ENCODE measurements around the gene LCE2A.
"Not testable (repeated sequence)": the region's sequence is repeated elsewhere in the genome, so short reads cannot be mapped to it uniquely, and the experiment has no call there.

LCE2A gene, protein sequence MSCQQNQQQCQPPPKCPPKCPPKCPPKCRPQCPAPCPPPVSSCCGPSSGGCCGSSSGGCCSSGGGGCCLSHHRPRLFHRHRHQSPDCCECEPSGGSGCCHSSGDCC

DNA sequence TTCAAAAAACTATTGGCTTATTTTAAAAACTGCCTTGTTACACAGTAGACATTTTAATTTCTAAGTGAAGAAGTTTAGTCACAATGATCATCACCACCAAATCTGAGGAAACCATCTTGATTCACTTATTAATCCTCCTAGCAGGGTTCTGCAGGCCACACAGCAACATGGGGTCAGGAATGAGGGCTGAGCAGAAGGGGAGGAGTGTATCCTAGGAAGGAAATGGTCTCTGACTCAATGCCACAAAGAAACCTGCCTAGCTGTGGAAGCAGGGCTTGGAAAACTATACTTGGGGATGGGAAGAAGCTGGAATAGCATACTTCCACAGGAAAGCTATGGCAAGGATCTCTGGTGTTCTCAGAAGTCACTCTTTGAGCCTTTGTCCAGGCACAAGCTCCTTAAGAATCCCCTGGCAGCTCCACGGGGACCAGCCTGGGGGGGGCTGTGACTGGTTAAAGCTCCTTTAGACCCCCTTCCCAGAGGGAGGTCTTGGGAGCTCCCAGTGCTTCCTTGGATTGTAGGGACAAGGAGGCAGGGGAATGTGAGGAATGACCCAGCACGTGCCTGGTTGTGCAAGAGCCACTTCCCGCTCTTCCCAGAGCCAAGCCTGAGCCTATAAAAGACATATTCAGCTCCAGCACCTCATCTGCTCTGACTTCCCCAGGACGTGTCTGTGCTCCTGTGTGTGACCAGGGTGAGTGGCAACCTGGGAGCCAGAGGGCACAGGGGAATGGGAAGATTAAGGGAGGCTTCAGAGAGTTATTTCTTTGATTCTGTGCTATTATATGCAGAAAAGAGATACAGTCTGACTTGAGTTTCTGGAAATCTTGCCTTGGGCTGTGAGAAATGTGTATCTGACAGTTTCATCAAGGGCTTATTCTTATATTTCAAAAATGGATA lies at the start of gene LCE2A:
Gene LCE2A (plus strand): TSS at position 645 of the 900 bp plus-strand sequence. CDS start 557 bp downstream, outside the sequence.
- TF ChIP-seq, protein P1, sequence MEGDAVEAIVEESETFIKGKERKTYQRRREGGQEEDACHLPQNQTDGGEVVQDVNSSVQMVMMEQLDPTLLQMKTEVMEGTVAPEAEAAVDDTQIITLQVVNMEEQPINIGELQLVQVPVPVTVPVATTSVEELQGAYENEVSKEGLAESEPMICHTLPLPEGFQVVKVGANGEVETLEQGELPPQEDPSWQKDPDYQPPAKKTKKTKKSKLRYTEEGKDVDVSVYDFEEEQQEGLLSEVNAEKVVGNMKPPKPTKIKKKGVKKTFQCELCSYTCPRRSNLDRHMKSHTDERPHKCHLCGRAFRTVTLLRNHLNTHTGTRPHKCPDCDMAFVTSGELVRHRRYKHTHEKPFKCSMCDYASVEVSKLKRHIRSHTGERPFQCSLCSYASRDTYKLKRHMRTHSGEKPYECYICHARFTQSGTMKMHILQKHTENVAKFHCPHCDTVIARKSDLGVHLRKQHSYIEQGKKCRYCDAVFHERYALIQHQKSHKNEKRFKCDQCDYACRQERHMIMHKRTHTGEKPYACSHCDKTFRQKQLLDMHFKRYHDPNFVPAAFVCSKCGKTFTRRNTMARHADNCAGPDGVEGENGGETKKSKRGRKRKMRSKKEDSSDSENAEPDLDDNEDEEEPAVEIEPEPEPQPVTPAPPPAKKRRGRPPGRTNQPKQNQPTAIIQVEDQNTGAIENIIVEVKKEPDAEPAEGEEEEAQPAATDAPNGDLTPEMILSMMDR (IDR thresholded peaks at IDR 0.05; ENCODE audit: low read depth, low read length, missing control alignments): no peak
- no peak within 1 kb of the TSS for H3K4me3 ChIP-seq (ENCODE audit: low read depth, low read length)
- DNase-seq (ENCODE audit: low read depth): no peak

DNA sequence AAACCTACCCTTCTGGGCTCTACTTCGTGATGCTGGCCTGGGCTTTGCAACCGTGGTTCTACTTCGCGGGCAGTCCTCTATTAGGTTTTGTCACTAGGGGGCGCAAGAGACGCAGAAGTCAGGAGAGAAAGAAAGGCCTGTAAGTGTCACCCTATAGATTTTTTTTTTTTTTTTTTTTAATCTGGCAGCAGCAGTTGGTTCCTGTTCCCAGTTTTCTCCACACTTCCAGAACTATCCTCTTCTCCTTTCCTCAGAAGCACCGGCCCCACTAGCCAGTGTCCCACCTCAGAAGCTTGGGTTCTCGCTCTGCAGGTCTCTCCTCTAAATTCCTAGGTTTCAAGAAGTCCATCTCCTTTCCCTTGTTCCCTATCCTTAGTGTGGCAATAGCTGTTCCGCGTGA lies 44.0 kb upstream of the LCE2A start:
- DNase-seq (ENCODE audit: low read depth): peak; percentile 5
- TF ChIP-seq, protein P1 (IDR thresholded peaks at IDR 0.05; ENCODE audit: low read depth, low read length, missing control alignments): peak; percentile 82
- no peak overlapping the region for H3K4me3 ChIP-seq (ENCODE audit: low read depth, low read length)

DNA sequence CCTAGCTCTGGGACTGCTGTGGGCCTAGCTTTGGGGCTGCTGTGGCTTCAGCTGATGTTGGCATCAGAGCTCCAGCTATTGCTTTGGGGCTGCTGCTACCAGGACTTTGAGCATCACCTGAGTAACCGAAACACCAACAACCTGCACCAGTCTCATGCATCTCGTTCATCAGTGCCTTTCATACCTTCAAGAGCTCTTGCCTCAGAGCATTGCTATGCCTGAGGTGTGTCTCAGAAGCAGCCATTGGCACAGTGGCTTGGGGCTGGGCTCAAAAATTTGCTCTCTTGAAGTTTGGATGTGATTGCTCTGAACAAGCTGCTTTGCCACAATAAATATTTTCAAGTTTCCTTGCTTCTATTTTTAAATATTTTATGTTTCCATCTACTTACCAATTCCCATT lies 41.7 kb upstream of the LCE2A start:
- no peak for DNase-seq (ENCODE audit: low read depth)
- TF ChIP-seq, protein P1 (IDR thresholded peaks at IDR 0.05; ENCODE audit: low read depth, low read length, missing control alignments): no peak
- H3K4me3 ChIP-seq (ENCODE audit: low read depth, low read length): no peak overlapping the region

DNA sequence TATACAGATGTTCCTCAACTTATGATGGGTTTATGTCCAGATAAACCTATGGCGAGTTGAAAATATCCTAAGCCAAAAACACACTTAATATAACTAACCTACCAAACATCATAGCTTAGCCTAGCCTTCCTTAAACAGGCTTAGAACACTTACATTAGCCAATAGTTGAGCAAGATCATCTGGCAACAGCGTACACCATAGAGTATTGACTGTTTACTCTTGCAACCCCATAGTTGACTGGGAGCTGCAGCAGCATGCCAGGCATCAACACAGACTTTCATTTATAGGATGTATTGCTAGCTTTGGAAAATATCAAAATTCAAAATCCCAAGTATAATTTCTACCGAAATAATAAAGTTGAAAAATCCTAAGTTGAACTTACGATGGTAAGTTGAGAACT lies 40.5 kb upstream of the LCE2A start:
- TF ChIP-seq, protein P1 (IDR thresholded peaks at IDR 0.05; ENCODE audit: low read depth, low read length, missing control alignments): no peak
- DNase-seq (ENCODE audit: low read depth): no peak
- H3K4me3 ChIP-seq (ENCODE audit: low read depth, low read length): no peak overlapping the region

DNA sequence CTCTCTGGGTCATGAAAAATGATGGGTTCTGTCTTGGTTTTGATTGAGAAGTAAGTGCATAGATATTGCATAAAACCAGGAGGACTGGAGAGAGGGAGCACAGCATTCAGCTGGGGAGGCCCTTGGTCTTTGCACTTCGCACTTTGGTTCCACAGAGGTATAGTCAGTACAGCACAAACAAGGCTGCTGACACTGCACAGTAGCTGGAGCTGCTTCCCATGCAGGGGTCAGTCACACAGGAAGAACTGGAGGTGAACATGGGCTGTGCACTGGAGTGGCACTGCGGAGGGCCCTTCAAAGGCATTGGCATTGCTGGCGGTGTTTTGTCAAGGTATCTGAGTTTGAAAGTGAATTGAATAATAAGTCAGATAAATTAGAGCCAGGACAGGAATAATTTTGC lies 39.5 kb upstream of the LCE2A start:
- DNase-seq (ENCODE audit: low read depth): no peak
- TF ChIP-seq, protein P1 (IDR thresholded peaks at IDR 0.05; ENCODE audit: low read depth, low read length, missing control alignments): no peak
- H3K4me3 ChIP-seq (ENCODE audit: low read depth, low read length): no peak overlapping the region

DNA sequence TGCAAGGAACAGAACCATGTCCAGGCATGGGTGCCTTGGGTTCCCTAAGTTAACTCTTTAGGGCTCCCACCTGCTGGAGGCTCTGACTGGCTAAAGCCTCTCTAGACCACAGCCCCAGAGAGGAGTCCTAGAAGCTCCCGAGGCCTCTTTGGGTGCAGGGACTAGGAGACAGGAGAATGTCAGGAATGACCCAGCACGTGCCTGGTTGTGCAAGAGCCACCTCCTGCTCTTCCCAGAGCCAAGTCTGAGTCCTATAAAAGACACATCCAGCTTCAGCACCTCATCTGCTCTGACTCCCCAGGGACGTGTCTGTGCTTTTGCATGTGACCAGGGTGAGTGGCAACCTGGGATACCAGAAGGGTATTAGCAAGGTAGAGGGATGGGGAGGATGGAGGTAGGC lies 35.0 kb upstream of the LCE2A start, which contains the start of gene LCE2D:
Gene LCE2D (plus strand): TSS at position 283 of the 400 bp plus-strand sequence. CDS start 726 bp downstream, outside the sequence.
- no peak within 1 kb of the TSS for H3K4me3 ChIP-seq (ENCODE audit: low read depth, low read length)
- TF ChIP-seq, protein P1 (IDR thresholded peaks at IDR 0.05; ENCODE audit: low read depth, low read length, missing control alignments): no peak
- DNase-seq (ENCODE audit: low read depth): no peak

DNA sequence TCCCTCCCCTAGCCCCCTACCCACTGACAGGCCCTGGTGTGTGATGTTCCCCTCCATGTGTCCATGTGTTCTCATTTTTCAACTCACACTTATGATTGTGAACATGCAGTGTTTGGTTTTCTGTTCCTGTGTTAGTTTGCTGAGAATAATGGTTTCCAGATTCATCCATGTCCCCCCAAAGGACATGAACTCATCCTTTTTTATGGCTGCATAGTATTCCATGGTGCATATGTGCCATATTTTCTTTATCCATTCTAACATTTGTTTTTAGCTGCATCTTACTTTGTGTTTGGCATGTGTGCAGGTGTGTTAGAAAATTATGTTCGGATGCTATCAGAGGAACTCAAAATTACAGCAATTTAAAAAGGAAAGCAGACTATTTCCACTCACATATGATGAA lies 32.0 kb upstream of the LCE2A start:
- DNase-seq (ENCODE audit: low read depth); H3K4me3 ChIP-seq (ENCODE audit: low read depth, low read length): not testable (repeated sequence)
